Progenitor cell of endocrine pancreas (in vitro differentiated cells): ENCODE data around the gene POLE. TPM values are rescaled to one million over a fixed set of nuclear protein-coding genes. Genes with fewer than 3 reads are reported as not detected.
A peak's percentile ranks its signal among the peaks of the same experiment; 100 is the strongest.

Source experiments
- DNase-seq: peaks from one replicate; pipeline ENCODE4 v3.0.0; 2021; ENCODE audit warnings: low spot score; ENCODE audit not compliant: unreplicated experiment
- H3K27ac Mint-ChIP-seq: 2 replicates; pipeline ENCODE4 v1.8.0; 2021; ENCODE audit warnings: mild to moderate bottlenecking, moderate library complexity, mixed read lengths
- H3K27me3 Mint-ChIP-seq: 2 replicates; pipeline ENCODE4 v1.8.0; 2021; ENCODE audit warnings: mixed read lengths
- H3K36me3 Mint-ChIP-seq: 2 replicates; pipeline ENCODE4 v1.8.0; 2022; ENCODE audit warnings: mixed read lengths; ENCODE audit not compliant: insufficient read depth
- H3K4me1 Mint-ChIP-seq: 2 replicates; pipeline ENCODE4 v1.8.0; 2021; ENCODE audit warnings: low read depth, mixed read lengths
- H3K4me3 Mint-ChIP-seq: 2 replicates; pipeline ENCODE4 v1.8.0; 2021; ENCODE audit warnings: low read depth, mild to moderate bottlenecking, moderate library complexity, mixed read lengths
- H3K9me3 Mint-ChIP-seq: 2 replicates; pipeline ENCODE4 v1.8.0; 2021; ENCODE audit warnings: low read depth, mixed read lengths
- CTCF ChIP-seq: fragments of 200-600 bp; sonication (generic); IDR thresholded peaks from one replicate; pipeline ENCODE4 v1.5.0; 2021; ENCODE audit warnings: antibody characterized with exemption, mild to moderate bottlenecking; ENCODE audit not compliant: unreplicated experiment
- total RNA-seq: library from RNA; stranded (reverse); gene quantifications from 2 replicates; pipeline ENCODE4 v1.2.1, GENCODE V29; 2021

The POLE gene
- total RNA-seq, 1 donor from 2014 or later: 121 TPM

GRCh38 chr12:132641811-132642650 is 45.1 kb downstream of the POLE start:
- peak overlapping the region; percentile 29 for H3K27ac Mint-ChIP-seq
- DNase-seq: no peak
- H3K9me3 Mint-ChIP-seq: no peaks in the 10 kb centered on the region
- H3K4me1 Mint-ChIP-seq: no peaks in the 10 kb centered on the region
- peaks cover 24% of the 10 kb centered on the region for H3K36me3 Mint-ChIP-seq
- no peaks in the 10 kb centered on the region for H3K27me3 Mint-ChIP-seq
- H3K4me3 Mint-ChIP-seq: no peak overlapping the region
- no peak for TF ChIP-seq CTCF

- DNase-seq: no peak
- TF ChIP-seq CTCF: no peak
- Mint-ChIP-seq H3K27ac (no peak overlapping the region), H3K9me3 (no peaks in the 10 kb centered on the region), H3K4me1 (no peaks in the 10 kb centered on the region), H3K36me3 (peaks cover 26% of the 10 kb centered on the region), H3K27me3 (no peaks in the 10 kb centered on the region), H3K4me3 (no peak overlapping the region)
These were observed 46.2 kb downstream of the POLE start for GRCh38 chr12:132640936-132641335.

GRCh38 chr12:132639956-132640520 is 47.1 kb downstream of the POLE start:
- Mint-ChIP-seq H3K36me3 (peaks cover 34% of the 10 kb centered on the region), H3K27me3 (no peaks in the 10 kb centered on the region)

GRCh38 chr12:132638541-132639408 is 48.4 kb downstream of the POLE start:
- Mint-ChIP-seq H3K36me3 (peaks cover 42% of the 10 kb centered on the region), H3K27ac (no peak overlapping the region), H3K4me1 (no peaks in the 10 kb centered on the region), H3K9me3 (no peaks in the 10 kb centered on the region), H3K4me3 (no peak overlapping the region), H3K27me3 (no peaks in the 10 kb centered on the region)
- peak; percentile 69 for TF ChIP-seq CTCF
- DNase-seq: no peak

More at GRCh38 chr12:132639956-132640520, 47.1 kb downstream of the POLE start:
- no peak for TF ChIP-seq CTCF
- no peak overlapping the region for H3K4me3 Mint-ChIP-seq
- H3K9me3 Mint-ChIP-seq: no peaks in the 10 kb centered on the region
- no peak overlapping the region for H3K27ac Mint-ChIP-seq
- no peaks in the 10 kb centered on the region for H3K4me1 Mint-ChIP-seq
- DNase-seq: no peak

GRCh38 chr12:132637811-132638210 is 49.3 kb downstream of the POLE start:
- Mint-ChIP-seq H3K27ac (no peak overlapping the region), H3K4me3 (no peak overlapping the region), H3K9me3 (no peaks in the 10 kb centered on the region), H3K27me3 (no peaks in the 10 kb centered on the region), H3K36me3 (peaks cover 41% of the 10 kb centered on the region), H3K4me1 (no peaks in the 10 kb centered on the region)
- no peak for TF ChIP-seq CTCF
- no peak for DNase-seq
